WERI-Rb-1 (cell line): Measurements from ENCODE around the gene RAP2A.

Experiments
- DNase-seq: peaks from one replicate; pipeline ENCODE4 v3.0.0-alpha.2; 2020
- H3K27ac ChIP-seq: fragments of 250-450 bp; sonication (Bioruptor Pico); 2 replicates; pipeline ENCODE4 v1.5.1; 2020; ENCODE audit warnings: mild to moderate bottlenecking, moderate library complexity
- H3K27me3 ChIP-seq: fragments of 250-450 bp; sonication (Bioruptor Pico); 2 replicates; pipeline ENCODE4 v1.5.1; 2021; ENCODE audit warnings: mild to moderate bottlenecking, low read depth, moderate library complexity; ENCODE audit not compliant: insufficient read depth, severe bottlenecking
- H3K36me3 ChIP-seq: fragments of 250-450 bp; sonication (Bioruptor Pico); 2 replicates; pipeline ENCODE4 v1.5.1; 2020; ENCODE audit warnings: mild to moderate bottlenecking, moderate library complexity
- H3K4me3 ChIP-seq: 2 replicates; pipeline ENCODE4 v1.5.1; 2011; ENCODE audit warnings: low read depth, mild to moderate bottlenecking, control low read depth, low read length
- H3K9me3 ChIP-seq: fragments of 250-450 bp; sonication (Bioruptor Pico); 2 replicates; pipeline ENCODE4 v1.5.1; 2021; ENCODE audit warnings: mild to moderate bottlenecking, moderate library complexity; ENCODE audit not compliant: severe bottlenecking
- CTCF ChIP-seq: IDR thresholded peaks from 2 replicates; pipeline ENCODE4 v1.5.1; 2011; ENCODE audit warnings: low read depth, mild to moderate bottlenecking, control low read depth, inconsistent platforms, low read length

Gene RAP2A

GRCh38 chr13:97478247-97478646 is 44.3 kb downstream of the RAP2A start:
- Histone ChIP-seq H3K27ac (no peak overlapping the region), H3K27me3 (no peaks in the 10 kb centered on the region), H3K36me3 (no peaks in the 10 kb centered on the region), H3K9me3 (no peaks in the 10 kb centered on the region), H3K4me3 (no peak overlapping the region)
- TF ChIP-seq CTCF: no peak
- DNase-seq: no peak

- no peaks in the 10 kb centered on the region for H3K9me3 ChIP-seq
- DNase-seq: no peak
- no peaks in the 10 kb centered on the region for H3K27me3 ChIP-seq
- H3K27ac ChIP-seq: no peak overlapping the region
- no peak overlapping the region for H3K4me3 ChIP-seq
- H3K36me3 ChIP-seq: no peaks in the 10 kb centered on the region
- no peak for TF ChIP-seq CTCF
These were observed 49.5 kb downstream of the RAP2A start for GRCh38 chr13:97483465-97483864.

DNA sequence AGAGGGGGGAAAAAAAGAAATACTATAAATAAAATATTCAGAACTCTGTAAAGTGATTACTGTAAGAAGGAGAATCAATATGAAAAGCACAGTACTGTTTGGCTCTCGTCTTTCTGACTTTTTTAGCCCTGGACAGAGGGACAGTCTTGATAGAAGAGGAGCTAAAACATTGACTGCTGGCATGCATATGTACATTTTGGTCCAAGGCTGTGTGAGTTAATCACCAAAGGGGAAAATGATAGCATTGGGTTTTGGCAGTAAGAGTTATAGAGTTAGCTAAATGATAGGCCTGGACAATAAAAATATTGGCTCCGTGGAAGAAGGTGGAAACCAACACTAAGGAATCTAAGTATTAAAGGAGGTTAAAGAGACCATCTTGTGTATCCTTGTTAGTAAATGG is 50.3 kb downstream of the RAP2A start:
- H3K27me3 ChIP-seq: no peaks in the 10 kb centered on the region
- no peak for DNase-seq
- H3K4me3 ChIP-seq: no peak overlapping the region
- TF ChIP-seq CTCF: no peak
- H3K27ac ChIP-seq: no peak overlapping the region
- H3K9me3 ChIP-seq: no peaks in the 10 kb centered on the region
- H3K36me3 ChIP-seq: no peaks in the 10 kb centered on the region

DNA sequence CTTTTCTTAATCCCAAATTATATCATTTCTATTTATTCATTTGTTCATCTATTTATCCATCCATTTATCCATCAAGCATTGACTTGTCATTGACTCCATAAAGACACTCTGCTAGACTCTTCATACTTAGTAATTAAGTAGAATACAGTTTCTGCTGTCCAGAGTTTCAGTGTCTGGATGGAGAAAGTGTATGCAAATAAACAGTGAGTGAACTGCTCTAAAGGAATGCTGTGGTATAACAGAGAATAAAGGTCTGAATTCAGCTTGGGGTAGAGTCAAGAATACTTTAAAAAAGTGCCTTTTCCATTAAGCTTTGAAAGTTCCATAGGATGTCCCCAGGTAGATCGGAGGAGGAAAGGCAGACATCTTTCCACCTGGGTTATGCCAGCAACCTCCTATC is 51.4 kb downstream of the RAP2A start:
- no peak overlapping the region for H3K4me3 ChIP-seq
- no peak overlapping the region for H3K27ac ChIP-seq
- H3K27me3 ChIP-seq: no peaks in the 10 kb centered on the region
- H3K36me3 ChIP-seq: no peaks in the 10 kb centered on the region
- TF ChIP-seq CTCF: no peak
- no peak for DNase-seq
- H3K9me3 ChIP-seq: no peaks in the 10 kb centered on the region

DNA sequence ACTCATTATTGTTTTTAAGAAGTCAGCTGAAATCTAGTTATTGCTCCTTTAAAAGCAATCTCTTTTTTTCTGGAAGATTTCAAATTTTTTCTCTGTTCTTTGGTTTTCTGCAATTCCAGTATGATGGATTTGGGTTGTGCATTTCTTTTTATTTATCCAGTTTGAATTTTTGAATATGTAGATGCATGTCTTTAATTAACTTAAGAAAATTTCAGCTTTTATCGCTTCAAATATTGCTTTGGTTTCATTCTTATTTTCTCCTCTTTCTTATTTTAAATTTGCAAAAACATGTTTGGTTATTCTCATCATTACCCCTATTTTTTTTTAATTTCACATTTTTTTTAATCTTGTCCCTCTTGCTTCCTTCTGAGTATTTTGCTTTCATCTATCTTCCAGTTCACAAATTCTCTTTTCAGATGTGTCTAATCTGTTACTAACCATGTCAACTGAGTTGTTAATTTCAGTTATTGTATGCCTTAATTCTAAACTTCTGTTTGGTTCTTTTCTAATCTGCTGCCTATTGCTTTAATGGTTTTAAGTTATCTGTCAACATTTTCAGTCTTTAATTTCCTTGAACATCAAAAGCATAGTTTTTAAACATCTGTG is 56.8 kb downstream of the RAP2A start:
- Histone ChIP-seq H3K27ac (no peak overlapping the region), H3K36me3 (no peaks in the 10 kb centered on the region), H3K9me3 (peaks cover 8% of the 10 kb centered on the region), H3K27me3 (no peaks in the 10 kb centered on the region), H3K4me3 (no peak overlapping the region)
- TF ChIP-seq CTCF: no peak
- DNase-seq: no peak

DNA sequence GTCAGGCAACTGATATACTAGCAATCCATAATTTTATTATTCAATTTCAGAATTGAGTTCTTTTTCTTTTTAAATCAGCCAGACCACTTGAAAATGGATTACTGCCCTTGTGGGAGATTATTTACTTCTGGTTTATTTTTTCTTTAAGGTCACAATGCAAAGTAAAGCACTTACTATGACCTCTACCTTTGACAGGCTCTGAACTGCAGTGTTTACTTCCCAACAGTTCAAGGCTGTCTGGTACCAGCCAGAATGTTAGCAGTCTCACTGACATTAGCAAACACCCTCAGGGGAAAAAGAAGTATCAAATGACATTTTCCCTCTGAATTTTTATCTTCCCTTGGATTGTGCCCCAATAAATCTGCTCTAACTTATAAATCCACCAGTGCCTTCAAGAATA is 57.5 kb downstream of the RAP2A start:
- Histone ChIP-seq H3K27ac (no peak overlapping the region), H3K27me3 (no peaks in the 10 kb centered on the region), H3K9me3 (peaks cover 8% of the 10 kb centered on the region), H3K4me3 (no peak overlapping the region), H3K36me3 (no peaks in the 10 kb centered on the region)
- TF ChIP-seq CTCF: no peak
- no peak for DNase-seq
